Measurements from ENCODE around the gene CRTAC1. TPM values are rescaled to one million over a fixed set of nuclear protein-coding genes. Genes with fewer than 3 reads are reported as not detected.

Gene CRTAC1
- total and polyA plus RNA-seq, 12 donors = 0.09 to 1.4 (median 0.48) TPM; not detected in 4

DNA sequence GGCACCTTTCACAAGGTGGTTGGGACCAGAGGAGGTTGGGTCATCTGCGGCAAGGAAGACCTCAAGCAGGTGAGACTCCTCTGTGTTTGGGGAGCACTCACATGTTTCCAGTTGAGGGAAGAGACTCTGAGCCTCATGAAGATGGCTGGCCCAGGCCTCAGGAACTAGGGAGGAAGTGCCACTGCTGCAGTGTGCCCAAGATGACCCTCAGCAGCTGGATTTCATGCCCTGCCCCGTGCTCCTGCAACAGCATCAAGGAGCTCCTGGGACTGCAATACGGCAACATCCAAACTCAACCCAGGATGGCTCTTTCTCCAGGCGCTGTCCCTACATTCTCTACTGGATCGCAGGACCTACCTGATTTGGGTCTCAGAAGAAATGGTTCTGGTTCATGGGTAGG is 106.9 kb downstream of the CRTAC1 start:
- intact Hi-C loops (cut with DNase I) = no loop called here
- Histone ChIP-seq H3K9me3 (replicated peaks in 1 of 3) (no peaks in the 10 kb centered on the region), H3K4me1 (replicated peaks in 1 of 2) (no peaks in the 10 kb centered on the region), H3K27me3 (peaks cover 5% of the 10 kb centered on the region), H3K4me3 (no peak overlapping the region), H3K27ac (no peak overlapping the region), H3K36me3 (replicated peaks in 1 of 2) (no peaks in the 10 kb centered on the region)
- WGBS, 4 donors = 82 to 100% (median 92%) methylated on average over 1 to 5 of the region's 5 CpGs
- TF ChIP-seq CTCF (IDR thresholded peaks at IDR 0.05) (no peak), POLR2A (IDR thresholded peaks at IDR 0.05) (no peak)
- DNase-seq = no peak

DNA sequence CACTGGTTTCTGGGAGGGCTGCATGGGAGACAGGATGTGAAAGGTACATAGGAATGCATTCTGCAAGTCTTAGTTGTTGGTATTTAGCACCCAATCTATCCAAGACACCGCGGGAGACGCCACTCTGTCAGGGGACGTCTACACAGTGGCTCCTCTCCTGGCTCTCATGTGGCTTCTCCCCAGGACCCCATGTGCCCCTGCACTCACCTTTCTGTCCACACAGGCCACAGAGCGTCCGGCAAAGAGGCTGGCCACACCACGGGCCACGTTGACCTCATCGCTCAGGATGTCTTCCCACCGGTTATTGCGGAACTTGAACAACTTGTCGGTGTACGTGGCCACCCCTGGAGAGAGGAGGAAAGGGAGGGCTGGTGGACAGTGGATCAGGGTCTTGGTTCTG is 107.4 kb downstream of the CRTAC1 start:
- H3K9me3 ChIP-seq (replicated peaks in 1 of 3) = no peaks in the 10 kb centered on the region
- H3K36me3 ChIP-seq (replicated peaks in 1 of 2) = no peaks in the 10 kb centered on the region
- H3K27ac ChIP-seq = no peak overlapping the region
- TF ChIP-seq POLR2A (IDR thresholded peaks at IDR 0.05) (no peak), CTCF (IDR thresholded peaks at IDR 0.05) (no peak)
- intact Hi-C loops (cut with DNase I) = no loop called here
- H3K4me3 ChIP-seq = no peak overlapping the region
- H3K27me3 ChIP-seq = peaks cover 5% of the 10 kb centered on the region
- no peaks in the 10 kb centered on the region for H3K4me1 ChIP-seq (replicated peaks in 1 of 2)
- DNase-seq = no peak
- 87 to 94% (median 91%) methylated on average over 10 to 13 of the region's 13 CpGs for WGBS, 4 donors

GRCh38 chr10:97922022-97922758 is 108.2 kb downstream of the CRTAC1 start:
- intact Hi-C loops (cut with DNase I) = no loop called here
- no peak overlapping the region for H3K27ac ChIP-seq

DNA sequence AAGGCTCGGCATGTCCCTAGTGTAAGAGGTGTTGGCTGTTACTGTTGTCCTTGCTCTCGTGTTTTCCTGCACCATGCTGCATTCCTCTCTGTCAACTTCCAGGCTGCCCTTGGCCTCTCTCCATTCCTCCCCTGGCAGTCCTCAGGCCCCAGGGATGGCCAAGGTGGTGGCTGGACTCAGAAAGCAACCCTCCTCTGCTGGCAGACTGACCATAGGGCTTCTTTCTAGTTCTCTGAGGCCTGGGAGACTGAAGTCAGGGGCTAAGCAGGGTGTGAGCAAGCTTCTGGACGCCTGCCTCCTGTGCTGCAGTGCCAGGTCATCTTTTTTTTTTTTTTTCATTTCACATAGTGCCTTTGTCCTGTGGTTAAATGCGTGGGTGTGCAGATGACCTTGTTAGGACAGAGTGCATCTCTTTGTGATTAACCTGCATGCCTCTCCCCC is 108.8 kb downstream of the CRTAC1 start:
- intact Hi-C loops (cut with DNase I) = no loop called here
- WGBS, 4 donors = 15 to 19% (median 17%) methylated on average over 4 of the region's 4 CpGs
- no peaks in the 10 kb centered on the region for H3K4me1 ChIP-seq (replicated peaks in 1 of 2)
- TF ChIP-seq CTCF (IDR thresholded peaks at IDR 0.05) = no peak
- no peak for TF ChIP-seq POLR2A (IDR thresholded peaks at IDR 0.05)
- peaks cover 5% of the 10 kb centered on the region for H3K27me3 ChIP-seq
- no peak overlapping the region for H3K27ac ChIP-seq
- no peak overlapping the region for H3K4me3 ChIP-seq
- DNase-seq = peak in 4 of 7 donors; percentile 19 to 71 (median 38)
- H3K9me3 ChIP-seq (replicated peaks in 1 of 3) = no peaks in the 10 kb centered on the region
- no peaks in the 10 kb centered on the region for H3K36me3 ChIP-seq (replicated peaks in 1 of 2)

More at GRCh38 chr10:97922022-97922758, 108.2 kb downstream of the CRTAC1 start:
- Histone ChIP-seq H3K9me3 (replicated peaks in 1 of 3) (no peaks in the 10 kb centered on the region), H3K36me3 (replicated peaks in 1 of 2) (no peaks in the 10 kb centered on the region), H3K27me3 (peaks cover 5% of the 10 kb centered on the region), H3K4me3 (no peak overlapping the region), H3K4me1 (replicated peaks in 1 of 2) (no peaks in the 10 kb centered on the region)
- WGBS, 4 donors = 51 to 59% (median 54%) methylated on average over 9 to 12 of the region's 12 CpGs
- TF ChIP-seq POLR2A (IDR thresholded peaks at IDR 0.05) (no peak), CTCF (IDR thresholded peaks at IDR 0.05) (no peak)
- DNase-seq = no peak
